HG03342 (cell line): ENCODE results near the gene RAP2A.

Experiments used
- ATAC-seq: cut with Tn5 transposase; IDR thresholded peaks from one replicate; pipeline ENCODE4 v1.9.1; 2021; ENCODE audit warnings: mild to moderate bottlenecking, moderate library complexity; ENCODE audit not compliant: unreplicated experiment

RAP2A gene

GRCh38 chr13:97492684-97493371 lies 58.9 kb downstream of the RAP2A start:
- ATAC-seq: no peak

- no peak for ATAC-seq
Observed at GRCh38 chr13:97493456-97493855, 59.5 kb downstream of the RAP2A start.

- no peak for ATAC-seq
Observed at GRCh38 chr13:97495678-97496077, 61.7 kb downstream of the RAP2A start.

- no peak for ATAC-seq
Observed at GRCh38 chr13:97496511-97496910, 62.5 kb downstream of the RAP2A start.

- ATAC-seq: no peak
Observed at GRCh38 chr13:97497400-97497799, 63.4 kb downstream of the RAP2A start.

GRCh38 chr13:97498419-97498818 lies 64.5 kb downstream of the RAP2A start:
- ATAC-seq: no peak

- no peak for ATAC-seq
Observed at GRCh38 chr13:97499181-97499580, 65.2 kb downstream of the RAP2A start.

- ATAC-seq: no peak
Observed at GRCh38 chr13:97502181-97502580, 68.2 kb downstream of the RAP2A start.

GRCh38 chr13:97502706-97503105 lies 68.7 kb downstream of the RAP2A start:
- no peak for ATAC-seq

GRCh38 chr13:97505017-97505416 lies 71.0 kb downstream of the RAP2A start:
- ATAC-seq: no peak

- no peak for ATAC-seq
Observed at GRCh38 chr13:97506511-97506910, 72.5 kb downstream of the RAP2A start.

GRCh38 chr13:97512732-97513131 lies 78.8 kb downstream of the RAP2A start:
- no peak for ATAC-seq

- ATAC-seq: no peak
Observed at GRCh38 chr13:97515643-97516042, 81.7 kb downstream of the RAP2A start.

GRCh38 chr13:97517967-97518366 lies 84.0 kb downstream of the RAP2A start:
- ATAC-seq: no peak
